Measurements from ENCODE around the gene CDON.

CDON gene

GRCh38 chr11:125952559-125952958 lies 110.1 kb downstream of the CDON start:
- H3K36me3 Mint-ChIP-seq = no peaks in the 10 kb centered on the region
- no peak overlapping the region for H3K27ac Mint-ChIP-seq
- no peak overlapping the region for H3K4me3 Mint-ChIP-seq
- H3K4me1 Mint-ChIP-seq = peaks cover 1% of the 10 kb centered on the region
- H3K27me3 Mint-ChIP-seq = no peaks in the 10 kb centered on the region
- H3K9me3 Mint-ChIP-seq = no peaks in the 10 kb centered on the region

GRCh38 chr11:125951731-125952130 lies 110.9 kb downstream of the CDON start:
- Mint-ChIP-seq H3K4me3 (no peak overlapping the region), H3K9me3 (no peaks in the 10 kb centered on the region), H3K27ac (no peak overlapping the region), H3K36me3 (no peaks in the 10 kb centered on the region), H3K4me1 (no peaks in the 10 kb centered on the region), H3K27me3 (no peaks in the 10 kb centered on the region)

- H3K36me3 Mint-ChIP-seq = no peaks in the 10 kb centered on the region
- no peaks in the 10 kb centered on the region for H3K9me3 Mint-ChIP-seq
- H3K27ac Mint-ChIP-seq = no peak overlapping the region
- H3K4me3 Mint-ChIP-seq = no peak overlapping the region
- H3K4me1 Mint-ChIP-seq = no peaks in the 10 kb centered on the region
- H3K27me3 Mint-ChIP-seq = no peaks in the 10 kb centered on the region
These were observed 111.7 kb downstream of the CDON start for GRCh38 chr11:125950696-125951651.

GRCh38 chr11:125950178-125950490 lies 112.5 kb downstream of the CDON start:
- no peaks in the 10 kb centered on the region for H3K36me3 Mint-ChIP-seq
- H3K4me3 Mint-ChIP-seq = no peak overlapping the region
- H3K27me3 Mint-ChIP-seq = no peaks in the 10 kb centered on the region
- no peaks in the 10 kb centered on the region for H3K9me3 Mint-ChIP-seq
- no peaks in the 10 kb centered on the region for H3K4me1 Mint-ChIP-seq
- H3K27ac Mint-ChIP-seq = no peak overlapping the region

GRCh38 chr11:125949271-125950177 lies 113.1 kb downstream of the CDON start:
- no peaks in the 10 kb centered on the region for H3K4me1 Mint-ChIP-seq
- no peaks in the 10 kb centered on the region for H3K9me3 Mint-ChIP-seq
- no peaks in the 10 kb centered on the region for H3K36me3 Mint-ChIP-seq
- no peak overlapping the region for H3K27ac Mint-ChIP-seq
- no peaks in the 10 kb centered on the region for H3K27me3 Mint-ChIP-seq
- H3K4me3 Mint-ChIP-seq = no peak overlapping the region

- Mint-ChIP-seq H3K4me1 (no peaks in the 10 kb centered on the region), H3K9me3 (no peaks in the 10 kb centered on the region), H3K36me3 (no peaks in the 10 kb centered on the region), H3K27ac (no peak overlapping the region), H3K4me3 (no peak overlapping the region), H3K27me3 (no peaks in the 10 kb centered on the region)
These were observed 114.2 kb downstream of the CDON start for GRCh38 chr11:125948278-125949051.

- H3K36me3 Mint-ChIP-seq = no peaks in the 10 kb centered on the region
- H3K4me3 Mint-ChIP-seq = no peak overlapping the region
- no peaks in the 10 kb centered on the region for H3K27me3 Mint-ChIP-seq
- no peak overlapping the region for H3K27ac Mint-ChIP-seq
- H3K4me1 Mint-ChIP-seq = peaks cover under 1% of the 10 kb centered on the region
- no peaks in the 10 kb centered on the region for H3K9me3 Mint-ChIP-seq
These were observed 115.0 kb downstream of the CDON start for GRCh38 chr11:125947419-125948277.

GRCh38 chr11:125946712-125947418 lies 115.8 kb downstream of the CDON start:
- H3K4me1 Mint-ChIP-seq = peaks cover 8% of the 10 kb centered on the region
- H3K27ac Mint-ChIP-seq = no peak overlapping the region
- no peaks in the 10 kb centered on the region for H3K27me3 Mint-ChIP-seq
- no peaks in the 10 kb centered on the region for H3K36me3 Mint-ChIP-seq
- no peaks in the 10 kb centered on the region for H3K9me3 Mint-ChIP-seq
- H3K4me3 Mint-ChIP-seq = no peak overlapping the region

GRCh38 chr11:125945797-125946520 lies 116.7 kb downstream of the CDON start, which contains the start of gene VSIG10L2:
Gene VSIG10L2 (plus strand): TSS chr11:125946044. CDS start chr11:125946056, 12 bp downstream.
- Mint-ChIP-seq H3K36me3 (no peaks in the 10 kb centered on the region), H3K4me3 (no peak within 1 kb of the TSS), H3K9me3 (no peaks in the 10 kb centered on the region), H3K27me3 (no peaks in the 10 kb centered on the region), H3K4me1 (peaks cover 8% of the 10 kb centered on the region), H3K27ac (no peak within 1 kb of the TSS)

- no peak overlapping the region for H3K27ac Mint-ChIP-seq
- H3K9me3 Mint-ChIP-seq = no peaks in the 10 kb centered on the region
- H3K36me3 Mint-ChIP-seq = no peaks in the 10 kb centered on the region
- no peaks in the 10 kb centered on the region for H3K27me3 Mint-ChIP-seq
- no peak overlapping the region for H3K4me3 Mint-ChIP-seq
- peaks cover 8% of the 10 kb centered on the region for H3K4me1 Mint-ChIP-seq
These were observed 117.5 kb downstream of the CDON start for GRCh38 chr11:125945011-125945796.

- Mint-ChIP-seq H3K27me3 (no peaks in the 10 kb centered on the region), H3K36me3 (no peaks in the 10 kb centered on the region), H3K4me3 (no peak overlapping the region)
These were observed 118.2 kb downstream of the CDON start for GRCh38 chr11:125944350-125945010.

GRCh38 chr11:125943661-125944349 lies 118.9 kb downstream of the CDON start:
- Mint-ChIP-seq H3K36me3 (no peaks in the 10 kb centered on the region), H3K4me1 (peaks cover 10% of the 10 kb centered on the region), H3K27me3 (no peaks in the 10 kb centered on the region), H3K9me3 (no peaks in the 10 kb centered on the region), H3K4me3 (no peak overlapping the region), H3K27ac (no peak overlapping the region)

More at GRCh38 chr11:125944350-125945010, 118.2 kb downstream of the CDON start:
- H3K4me1 Mint-ChIP-seq = peaks cover 8% of the 10 kb centered on the region
- H3K9me3 Mint-ChIP-seq = no peaks in the 10 kb centered on the region
- no peak overlapping the region for H3K27ac Mint-ChIP-seq

Measured in activated naive CD4-positive, alpha-beta T cell treated with anti-CD3 and anti-CD28 coated beads, Interleukin-2, amount 50 U/mL, for 24 hours (primary cell).